Measurements from ENCODE around the gene KCNG2. TPM values are rescaled to one million over a fixed set of nuclear protein-coding genes. Genes with fewer than 3 reads are reported as not detected.

The KCNG2 gene
- total RNA-seq, 4 donors from 2014 or later = 0.41 to 6.7 TPM; not detected in 2

- in situ Hi-C loops (cut with MboI; ENCODE audit: low pct_ligation_motif_present in 1 of 4, low pct_unique_long_range_greater_than_20kb in 1 of 4, low sequenced_read_pairs in 3 of 4) (no loop called here), intact Hi-C loops (cut with DNase I; ENCODE audit: low total_unique reads) (no loop called here)
- WGBS, 2 donors (ENCODE audit: low coverage in 1 of 2) = 72 to 95% methylated on average over 3 of the region's 3 CpGs
- Histone ChIP-seq H3K36me3 (no peaks in the 10 kb centered on the region), H3K27ac (no peak overlapping the region), H3K4me3 (no peak overlapping the region), H3K4me1 (no peaks in the 10 kb centered on the region), H3K27me3 (no peaks in the 10 kb centered on the region), H3K9me3 (peaks cover 43 to 59% of the 10 kb centered on the region in 2 donors)
- TF ChIP-seq POLR2A (IDR thresholded peaks at IDR 0.05) = no peak
- no peak for TF ChIP-seq EP300 (IDR thresholded peaks at IDR 0.05; ENCODE audit: low read depth)
- no peak for DNase-seq
Measured at GRCh38 chr18:79896738-79897137, 99.0 kb downstream of the KCNG2 start.

GRCh38 chr18:79897940-79898625, 100.3 kb downstream of the KCNG2 start:
- H3K27ac ChIP-seq = no peak overlapping the region
- peaks cover 0 to 10% (median 2%) of the 10 kb centered on the region in 4 donors for H3K36me3 ChIP-seq
- no peak for TF ChIP-seq POLR2A (IDR thresholded peaks at IDR 0.05)
- TF ChIP-seq CTCF (IDR thresholded peaks at IDR 0.05) = no peak
- no peak for TF ChIP-seq POLR2AphosphoS5 (IDR thresholded peaks at IDR 0.05)
- TF ChIP-seq EP300 (IDR thresholded peaks at IDR 0.05; ENCODE audit: low read depth) = no peak
- no peak overlapping the region for H3K4me3 ChIP-seq
- in situ Hi-C loops (cut with MboI; ENCODE audit: low pct_ligation_motif_present in 1 of 4, low pct_unique_long_range_greater_than_20kb in 1 of 4, low sequenced_read_pairs in 3 of 4) = no loop called here
- DNase-seq = peak; percentile 6
- 91 to 94% methylated on average over 7 to 15 of the region's 15 CpGs for WGBS, 2 donors (ENCODE audit: low coverage in 1 of 2)
- H3K9me3 ChIP-seq = peaks cover 35 to 56% of the 10 kb centered on the region in 2 donors
- no peaks in the 10 kb centered on the region for H3K4me1 ChIP-seq
- H3K27me3 ChIP-seq = no peaks in the 10 kb centered on the region
- intact Hi-C loops (cut with DNase I; ENCODE audit: low total_unique reads) = no loop called here

GRCh38 chr18:79898952-79899608, 101.3 kb downstream of the KCNG2 start:
- Histone ChIP-seq H3K27ac (no peak overlapping the region), H3K9me3 (peaks cover 27 to 48% of the 10 kb centered on the region in 2 donors), H3K4me3 (no peak overlapping the region), H3K36me3 (peaks cover 0 to 20% (median 7%) of the 10 kb centered on the region in 4 donors), H3K27me3 (no peaks in the 10 kb centered on the region), H3K4me1 (no peaks in the 10 kb centered on the region)
- in situ Hi-C loops (cut with MboI; ENCODE audit: low pct_ligation_motif_present in 1 of 4, low pct_unique_long_range_greater_than_20kb in 1 of 4, low sequenced_read_pairs in 3 of 4) (no loop called here), intact Hi-C loops (cut with DNase I; ENCODE audit: low total_unique reads) (no loop called here)
- TF ChIP-seq POLR2A (IDR thresholded peaks at IDR 0.05) (no peak), POLR2AphosphoS5 (IDR thresholded peaks at IDR 0.05) (no peak), EP300 (IDR thresholded peaks at IDR 0.05; ENCODE audit: low read depth) (no peak), CTCF (IDR thresholded peaks at IDR 0.05) (no peak)
- 95% methylated on average over 70 of the region's 70 CpGs; no CpG with 5 or more reads in 1 of the 2 donors for WGBS, 2 donors (ENCODE audit: low coverage in 1 of 2)
- peak; percentile 3 for DNase-seq

- peak; percentile 6 for DNase-seq
- TF ChIP-seq CTCF (IDR thresholded peaks at IDR 0.05) (no peak), POLR2AphosphoS5 (IDR thresholded peaks at IDR 0.05) (no peak), POLR2A (IDR thresholded peaks at IDR 0.05) (peak; percentile 8), EP300 (IDR thresholded peaks at IDR 0.05; ENCODE audit: low read depth) (no peak)
- WGBS, 2 donors (ENCODE audit: low coverage in 1 of 2) = 80 to 89% methylated on average over 2 to 50 of the region's 53 CpGs
- in situ Hi-C loops (cut with MboI; ENCODE audit: low pct_ligation_motif_present in 1 of 4, low pct_unique_long_range_greater_than_20kb in 1 of 4, low sequenced_read_pairs in 3 of 4) = no loop called here
- Histone ChIP-seq H3K27me3 (no peaks in the 10 kb centered on the region), H3K36me3 (peaks cover 0 to 20% (median 8%) of the 10 kb centered on the region in 4 donors), H3K4me1 (no peaks in the 10 kb centered on the region), H3K9me3 (peaks cover 23 to 43% of the 10 kb centered on the region in 2 donors), H3K27ac (no peak overlapping the region), H3K4me3 (no peak overlapping the region)
- intact Hi-C loops (cut with DNase I; ENCODE audit: low total_unique reads) = no loop called here
Measured at GRCh38 chr18:79899609-79900445, 102.1 kb downstream of the KCNG2 start.

All from transverse colon (tissue), 4 donors.